GM19043 (cell line): Measurements from ENCODE around the gene SNTB2.
"Not testable (repeated sequence)": the region's sequence is repeated elsewhere in the genome, so short reads cannot be mapped to it uniquely, and the experiment has no call there.

Experiments used
- ATAC-seq: cut with Tn5 transposase; IDR thresholded peaks from one replicate; pipeline ENCODE4 v1.9.1; 2021; ENCODE audit warnings: low read depth; ENCODE audit not compliant: unreplicated experiment

The SNTB2 gene

DNA sequence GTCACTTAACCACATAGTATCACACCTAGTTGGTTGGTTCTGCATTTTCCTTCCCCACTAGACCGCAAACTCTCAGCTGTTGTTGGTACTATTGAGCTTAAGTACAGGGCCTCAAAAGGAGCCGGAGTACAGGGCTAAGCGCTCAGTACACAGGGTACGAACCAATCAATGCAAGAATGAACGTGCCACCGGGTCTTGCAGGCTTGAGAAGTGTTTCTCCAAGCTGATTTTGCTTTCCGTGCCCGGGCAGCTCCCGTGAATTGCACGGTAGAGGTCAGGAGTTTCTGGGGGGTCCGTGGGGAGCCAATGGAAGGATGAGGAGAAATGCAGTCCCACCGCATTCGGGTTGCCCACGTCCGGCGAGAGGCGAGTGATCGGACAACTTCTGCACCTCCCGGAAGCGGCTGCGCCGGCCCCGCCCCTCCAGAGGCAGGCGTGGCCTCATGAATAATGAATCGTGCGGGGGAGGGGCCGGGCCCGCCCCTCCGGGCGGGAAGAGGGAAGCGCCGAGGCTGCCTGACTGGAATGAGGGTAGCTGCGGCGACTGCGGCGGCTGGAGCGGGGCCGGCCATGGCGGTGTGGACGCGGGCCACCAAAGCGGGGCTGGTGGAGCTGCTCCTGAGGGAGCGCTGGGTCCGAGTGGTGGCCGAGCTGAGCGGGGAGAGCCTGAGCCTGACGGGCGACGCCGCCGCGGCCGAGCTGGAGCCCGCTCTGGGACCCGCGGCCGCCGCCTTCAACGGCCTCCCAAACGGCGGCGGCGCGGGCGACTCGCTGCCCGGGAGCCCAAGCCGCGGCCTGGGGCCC, at the start of gene SNTB2:
SNTB2 (plus strand) TSS at position 523 of the 804 bp plus-strand sequence; CDS start at position 526, 3 bp downstream.
- peak; percentile 79 for ATAC-seq

DNA sequence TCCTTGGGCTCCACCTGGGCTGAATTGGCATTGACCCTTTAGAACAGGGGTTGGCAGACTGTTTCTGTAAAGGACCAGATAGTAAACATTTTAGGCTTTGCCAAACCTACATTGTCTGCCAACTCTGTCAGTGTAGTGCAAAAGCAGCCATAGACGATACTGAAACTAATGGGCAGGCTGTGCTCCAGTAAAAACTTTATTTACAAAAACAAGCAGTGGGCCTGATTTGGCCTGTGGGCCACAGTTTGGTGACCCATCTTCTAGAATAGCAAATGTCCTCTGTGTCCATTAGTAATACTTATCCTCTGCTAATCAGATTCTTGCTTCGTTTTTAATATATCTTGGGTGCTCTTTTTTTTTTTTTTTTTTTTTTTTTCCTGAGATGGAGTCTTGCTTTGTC, 48.4 kb upstream of the SNTB2 start:
- no peak for ATAC-seq

DNA sequence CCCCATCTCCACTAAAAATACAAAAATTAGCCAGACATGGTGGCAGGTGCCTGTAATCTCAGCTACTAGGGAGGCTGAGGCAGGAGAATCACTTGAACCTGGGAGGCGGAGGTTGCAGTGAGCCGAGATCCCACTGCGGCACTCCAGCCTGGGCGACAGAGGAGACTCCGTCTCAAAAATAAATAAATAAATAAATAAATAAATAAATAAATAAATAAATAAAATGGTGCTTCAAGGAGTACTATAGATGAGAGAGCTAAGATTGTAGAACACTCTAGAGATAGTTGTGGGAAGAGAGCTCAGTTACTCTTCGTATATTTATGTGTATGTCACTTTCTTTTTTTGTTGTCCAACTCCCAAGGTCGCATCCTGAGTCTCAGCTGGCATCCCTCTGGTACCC, 47.5 kb upstream of the SNTB2 start:
- not testable (repeated sequence) for ATAC-seq

DNA sequence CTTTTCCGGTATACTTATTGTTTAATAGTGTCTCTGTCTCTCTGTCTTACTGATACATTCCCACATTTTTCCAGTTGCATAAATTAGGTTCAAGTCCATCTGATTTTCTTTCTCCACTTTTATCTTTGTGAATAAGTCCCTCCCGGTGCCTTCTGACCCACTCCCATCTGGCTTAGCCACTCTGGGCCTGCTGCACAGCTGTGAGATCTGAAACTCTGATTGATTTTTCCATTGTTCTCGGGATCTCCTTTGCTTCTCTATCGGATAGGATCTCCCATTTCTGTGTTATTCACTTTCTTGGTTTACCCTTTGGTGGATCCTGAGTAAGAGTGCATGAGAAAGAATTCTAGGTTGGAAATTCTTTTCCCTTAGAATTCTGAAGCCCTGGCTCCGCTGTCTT, 46.0 kb upstream of the SNTB2 start:
- ATAC-seq, result no peak

DNA sequence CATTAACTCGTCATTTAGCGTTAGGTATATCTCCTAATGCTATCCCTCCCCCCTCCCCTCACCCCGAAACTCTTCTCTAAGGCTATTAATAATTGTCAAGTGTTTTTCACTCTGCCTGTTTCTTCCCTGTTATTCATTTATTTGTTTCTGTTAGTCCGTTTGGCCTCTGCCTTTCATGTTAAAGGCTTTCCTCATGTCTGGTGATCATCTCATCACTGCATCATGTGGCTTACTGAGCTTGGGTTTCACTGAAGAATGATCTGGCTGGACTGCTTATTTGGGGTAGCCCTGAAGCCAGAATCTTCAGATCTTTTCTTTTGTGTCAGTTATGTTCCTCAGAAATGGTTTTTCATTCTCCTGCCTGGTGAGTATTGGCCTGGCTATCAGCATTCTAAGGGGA, 45.0 kb upstream of the SNTB2 start:
- no peak for ATAC-seq

DNA sequence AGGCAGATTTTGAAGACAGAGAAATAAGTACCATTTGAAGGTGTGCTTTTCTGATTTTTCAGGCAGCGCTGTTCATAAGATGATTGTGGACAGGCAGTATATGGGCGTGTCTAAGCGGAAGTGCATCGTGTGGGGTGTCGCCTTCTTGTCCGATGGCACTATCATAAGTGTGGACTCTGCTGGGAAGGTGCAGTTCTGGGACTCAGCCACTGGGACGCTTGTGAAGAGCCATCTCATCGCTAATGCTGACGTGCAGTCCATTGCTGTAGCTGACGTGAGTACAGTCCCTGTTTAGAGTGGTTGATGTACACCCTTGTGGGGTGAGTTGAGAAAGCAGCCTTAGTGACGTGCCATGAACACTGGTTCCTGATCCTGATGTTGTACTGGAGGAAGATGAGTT, 43.8 kb upstream of the SNTB2 start:
- no peak for ATAC-seq

DNA sequence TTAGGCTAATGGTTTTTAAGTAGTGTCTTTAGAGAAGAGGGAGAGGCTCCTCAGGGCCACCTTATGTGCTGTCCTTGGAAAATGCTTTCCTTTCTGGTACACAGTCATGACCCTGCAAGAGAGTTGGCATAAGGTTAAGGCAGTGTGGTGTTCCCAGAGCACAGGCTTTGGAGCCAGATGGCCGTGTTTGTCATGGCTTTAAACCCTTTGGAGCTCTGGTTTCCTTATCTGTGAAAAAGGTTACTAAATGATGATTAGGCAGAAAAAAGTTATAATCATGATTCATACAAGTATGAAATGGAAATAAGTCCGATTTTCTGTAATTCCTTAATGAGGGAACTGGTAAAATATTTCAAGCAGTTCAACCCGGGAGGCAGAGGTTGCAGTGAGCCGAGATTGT, 41.3 kb upstream of the SNTB2 start:
- no peak for ATAC-seq

DNA sequence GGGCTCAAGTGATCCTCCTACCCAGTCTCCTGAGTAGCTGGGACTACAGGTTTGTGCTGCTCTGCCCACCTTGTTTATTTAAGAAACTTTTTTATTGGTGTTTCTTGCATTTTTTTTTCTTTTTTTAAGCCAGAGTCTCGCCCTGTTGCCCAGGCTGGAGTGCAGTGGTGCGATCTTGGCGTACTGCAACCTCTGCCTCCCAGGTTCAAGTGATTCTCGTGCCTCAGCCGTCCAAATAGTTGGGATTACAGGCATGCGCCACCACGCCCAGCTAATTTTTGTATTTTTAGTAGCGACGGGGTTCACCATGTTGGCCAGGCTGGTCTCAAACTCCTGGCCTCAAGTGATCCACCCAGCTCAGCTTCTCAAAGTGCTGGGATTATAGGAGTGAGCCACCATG, 37.3 kb upstream of the SNTB2 start:
- not testable (repeated sequence) for ATAC-seq

DNA sequence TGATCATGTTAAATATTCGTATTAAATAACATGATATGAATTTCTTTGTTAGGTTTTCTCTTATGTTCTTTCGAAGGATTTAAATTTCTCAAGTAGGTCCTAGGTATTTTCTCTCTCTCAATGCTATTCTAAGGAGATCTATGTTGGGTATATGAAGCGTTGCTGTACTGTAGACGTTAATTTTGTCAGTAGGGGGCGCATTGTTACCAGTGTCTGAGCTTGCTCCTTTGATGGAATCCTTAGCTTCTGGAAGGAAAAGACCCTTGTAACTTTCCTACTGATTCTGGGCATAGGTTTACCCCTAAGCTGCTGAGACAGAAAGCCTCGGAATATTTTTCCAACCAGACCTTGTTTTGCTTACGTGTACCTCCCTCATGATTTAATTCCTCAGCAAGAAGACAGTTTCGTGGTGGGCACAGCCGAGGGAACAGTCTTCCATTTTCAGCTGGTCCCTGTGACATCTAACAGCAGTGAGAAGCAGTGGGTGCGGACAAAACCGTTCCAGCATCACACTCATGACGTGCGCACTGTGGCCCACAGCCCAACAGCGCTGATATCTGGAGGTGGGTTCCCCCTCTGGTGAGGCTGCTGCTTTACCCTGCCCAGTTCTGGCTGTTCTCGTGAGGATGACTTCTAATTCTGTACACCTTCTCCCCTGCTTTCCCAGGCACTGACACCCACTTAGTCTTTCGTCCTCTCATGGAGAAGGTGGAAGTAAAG, 36.7 kb upstream of the SNTB2 start:
- ATAC-seq, result no peak

DNA sequence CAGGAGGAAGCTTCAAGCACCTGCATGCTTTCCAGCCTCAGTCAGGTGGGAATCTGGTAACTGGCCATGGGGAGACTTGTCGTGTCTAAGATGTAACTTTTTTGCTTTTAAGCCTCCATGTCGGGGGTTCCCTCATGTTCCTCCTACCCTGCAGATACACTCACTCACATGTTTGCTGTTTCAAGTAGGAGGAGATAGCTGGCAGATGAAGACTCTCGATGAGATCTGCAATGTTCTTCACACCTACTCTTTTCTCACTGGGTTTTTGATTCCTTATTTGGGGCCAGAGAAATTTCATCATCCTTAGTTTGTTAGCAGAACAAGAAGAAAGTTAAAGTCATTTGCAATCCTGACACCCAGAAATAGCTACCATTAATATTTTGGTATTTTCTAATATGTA, 29.8 kb upstream of the SNTB2 start:
- ATAC-seq, result no peak

DNA sequence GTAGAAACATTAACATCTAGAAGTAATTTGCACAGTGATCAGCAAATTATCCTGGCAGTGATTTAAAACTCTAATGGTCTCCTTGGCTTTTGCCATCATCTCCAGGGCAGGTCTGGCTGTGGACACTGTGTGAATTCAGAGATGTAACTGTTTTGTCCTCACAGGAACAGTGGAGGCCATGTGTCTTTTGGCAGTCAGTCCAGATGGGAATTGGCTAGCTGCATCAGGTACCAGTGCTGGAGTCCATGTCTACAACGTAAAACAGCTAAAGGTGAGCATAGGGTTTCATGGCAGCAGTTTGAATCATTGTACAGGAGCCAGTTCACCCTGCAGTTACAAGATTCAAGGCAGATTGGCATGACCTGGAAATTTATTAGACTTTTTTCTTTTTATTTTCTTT, 26.8 kb upstream of the SNTB2 start:
- ATAC-seq, result no peak

DNA sequence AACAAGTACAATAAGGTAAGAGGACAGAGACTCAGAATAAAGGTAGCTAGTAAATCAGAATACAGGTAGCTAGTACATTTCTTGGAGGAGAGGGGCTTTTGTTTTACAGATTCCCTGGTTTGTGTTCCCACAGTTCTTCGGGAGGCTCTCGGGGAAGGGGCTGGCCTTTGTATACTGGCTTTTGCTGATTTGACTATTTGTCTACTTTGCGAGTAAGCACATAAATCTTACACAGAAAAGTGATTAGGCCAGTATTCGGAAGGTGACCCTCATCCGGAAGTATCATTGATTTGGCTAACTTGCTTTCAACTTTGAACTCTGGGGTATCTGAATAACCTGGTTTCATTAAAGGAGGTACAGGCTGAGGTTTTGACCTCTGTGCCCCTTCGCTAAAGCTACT, 21.4 kb upstream of the SNTB2 start:
- ATAC-seq, result no peak

DNA sequence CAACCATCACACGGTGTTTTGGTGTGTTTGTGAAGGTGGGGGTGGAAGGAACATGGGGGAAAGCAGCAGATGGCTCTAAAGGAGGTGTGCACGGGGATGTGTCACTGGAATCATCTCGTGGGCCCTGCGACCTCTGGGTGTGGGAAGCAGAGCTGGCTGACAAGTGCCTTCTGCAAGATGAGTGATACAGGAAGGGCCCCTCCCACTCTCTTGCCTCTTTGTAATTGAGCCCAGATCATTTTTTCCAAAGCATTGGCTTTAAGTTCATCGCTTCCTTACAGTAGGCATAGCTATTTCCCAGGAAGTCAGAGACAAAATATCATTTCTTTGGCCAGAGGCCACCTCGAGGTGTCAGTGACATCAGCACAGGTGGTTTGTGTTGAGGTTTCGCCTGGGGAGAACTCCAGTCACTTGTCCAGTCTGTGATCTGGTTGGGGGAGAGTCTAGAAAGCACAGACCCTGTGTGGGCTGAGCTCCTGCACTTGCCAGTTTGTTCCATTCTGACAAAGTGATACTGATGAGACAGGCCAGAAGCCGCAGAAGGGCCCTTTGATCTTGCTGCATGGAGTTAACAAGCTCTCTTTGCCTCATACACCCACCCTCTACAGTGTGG, 20.6 kb upstream of the SNTB2 start:
- ATAC-seq, result no peak

DNA sequence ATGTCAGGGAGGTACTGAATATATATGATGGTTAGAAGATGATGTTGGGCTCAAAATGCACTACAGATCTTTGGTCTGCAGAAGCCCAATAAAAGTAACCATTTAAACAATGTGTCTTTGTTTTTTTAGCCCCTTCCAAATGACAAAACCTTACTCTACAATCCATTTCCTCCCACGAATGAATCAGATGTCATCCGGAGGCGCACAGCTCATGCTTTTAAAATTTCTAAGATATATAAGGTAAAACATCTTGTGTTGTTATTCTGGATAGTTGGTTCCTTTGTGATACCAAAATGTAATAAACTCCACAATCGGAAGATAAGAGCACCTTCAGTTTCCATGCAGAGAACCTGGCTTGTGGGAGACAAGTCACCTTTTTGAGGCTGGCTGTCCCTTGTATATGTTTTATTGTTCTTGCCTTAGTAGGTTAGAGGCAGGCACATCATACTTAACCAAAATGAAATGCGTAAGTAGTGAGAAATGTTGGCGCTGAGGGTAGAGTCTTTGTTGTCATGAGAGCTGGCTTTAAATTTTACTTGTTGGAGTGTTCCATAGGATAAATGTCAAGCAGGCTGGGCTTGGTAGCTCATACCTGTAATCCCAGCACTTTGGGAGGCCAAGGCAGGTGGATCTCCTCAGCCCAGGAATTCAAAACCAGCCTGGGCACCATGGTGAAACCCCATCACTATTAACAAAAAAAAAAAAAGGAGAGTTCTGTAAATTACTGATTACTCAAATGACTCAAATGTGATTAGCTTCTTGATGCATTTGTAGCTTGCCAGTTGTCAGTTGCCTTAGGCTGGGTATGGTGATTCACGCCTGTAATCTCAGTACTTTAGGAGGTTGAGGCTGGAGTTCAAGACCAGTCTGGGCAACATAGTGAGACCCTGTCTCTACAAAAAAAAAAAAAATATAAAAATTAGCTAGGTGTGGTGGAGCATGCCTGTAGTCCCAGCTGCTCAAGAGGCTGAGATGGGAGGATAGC, 19.7 kb upstream of the SNTB2 start:
- ATAC-seq, result no peak

DNA sequence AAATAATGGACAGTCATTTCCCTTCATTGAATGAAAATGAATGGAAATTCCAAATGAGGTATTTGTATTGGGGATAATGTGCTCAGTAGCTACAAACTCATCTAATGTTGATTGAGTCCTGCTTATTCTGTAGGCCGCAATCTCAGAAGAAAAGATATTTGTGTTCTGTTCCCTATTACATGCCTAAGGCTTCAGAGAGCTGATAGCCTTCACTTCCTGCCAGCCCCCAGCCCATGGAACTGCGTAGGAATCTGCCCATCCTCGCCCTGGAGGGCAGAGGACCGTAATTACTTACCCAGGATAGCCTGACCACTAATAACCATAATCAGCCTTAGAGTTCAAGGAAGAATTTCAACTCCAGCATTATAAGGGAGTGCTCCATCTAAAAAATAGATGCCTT, 17.9 kb upstream of the SNTB2 start:
- ATAC-seq, result no peak

DNA sequence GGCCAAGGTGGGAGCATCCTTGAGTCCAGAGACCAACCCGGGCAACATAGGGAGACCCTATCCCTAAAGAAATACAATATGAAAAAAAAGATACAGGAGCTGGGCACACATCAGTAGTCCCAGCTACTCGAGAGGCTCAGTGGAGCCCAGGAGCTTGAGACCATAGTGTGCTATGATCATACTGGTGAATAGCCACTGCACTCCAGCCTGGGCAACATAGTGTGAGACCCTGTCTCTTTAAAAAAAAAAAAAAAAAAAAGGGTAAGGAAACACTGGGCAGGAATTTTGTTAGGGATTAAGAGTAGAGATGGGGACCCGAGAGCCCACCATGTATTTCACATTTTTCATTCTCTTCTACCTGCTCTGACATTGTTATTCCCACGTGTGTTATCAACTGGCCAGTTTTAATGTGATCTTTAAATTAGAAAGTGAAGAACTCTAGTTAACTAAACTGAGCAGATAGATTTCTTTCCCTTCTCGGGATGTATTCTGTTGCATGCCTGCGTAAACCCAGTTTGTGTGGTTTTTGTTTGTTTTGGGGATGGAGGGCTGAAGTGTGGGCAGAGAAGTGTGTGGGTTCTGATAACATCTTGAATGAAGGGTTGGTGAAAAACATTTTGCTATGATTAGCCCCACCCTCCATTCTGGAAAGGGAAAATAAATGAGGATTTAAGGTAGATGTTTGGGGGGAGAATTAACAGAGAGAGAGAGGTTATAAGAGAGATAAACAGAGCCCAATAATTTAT, 17.2 kb upstream of the SNTB2 start:
- no peak for ATAC-seq

DNA sequence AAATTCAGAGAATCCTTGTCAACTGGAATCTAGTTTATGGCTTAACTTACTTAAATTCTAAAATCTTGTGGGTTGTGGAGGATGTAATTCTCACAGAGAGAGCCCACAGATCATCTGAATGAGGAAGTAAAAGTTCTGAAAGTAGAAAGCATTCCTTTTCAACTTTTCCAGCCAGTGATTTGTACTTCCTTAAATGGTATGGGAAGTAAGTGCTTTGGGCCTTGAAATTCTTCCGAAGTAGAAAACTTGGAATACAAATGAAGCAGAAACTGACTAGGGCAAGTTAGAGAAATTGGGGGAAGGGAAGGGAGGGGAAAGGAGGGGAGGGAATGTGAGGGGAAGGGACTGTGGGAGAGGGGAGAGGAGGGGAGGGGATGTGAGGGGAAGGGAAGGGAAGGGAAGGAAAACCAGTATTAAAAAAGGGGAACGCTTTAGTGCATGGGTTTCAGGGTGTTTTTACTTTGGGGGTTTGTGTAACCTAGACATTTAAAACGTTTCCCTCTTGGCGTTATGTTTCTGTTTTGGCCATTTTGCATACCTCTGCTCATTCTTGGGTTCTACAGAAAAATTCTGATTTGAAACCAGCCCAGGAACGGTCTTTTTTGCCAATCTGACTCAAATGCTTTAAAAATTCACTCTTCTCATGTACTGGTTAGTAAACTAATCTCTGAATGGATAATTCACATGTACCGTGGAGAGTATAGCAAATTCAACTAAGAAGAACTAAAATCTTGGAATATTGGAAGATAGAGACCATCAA, 15.5 kb upstream of the SNTB2 start:
- no peak for ATAC-seq

DNA sequence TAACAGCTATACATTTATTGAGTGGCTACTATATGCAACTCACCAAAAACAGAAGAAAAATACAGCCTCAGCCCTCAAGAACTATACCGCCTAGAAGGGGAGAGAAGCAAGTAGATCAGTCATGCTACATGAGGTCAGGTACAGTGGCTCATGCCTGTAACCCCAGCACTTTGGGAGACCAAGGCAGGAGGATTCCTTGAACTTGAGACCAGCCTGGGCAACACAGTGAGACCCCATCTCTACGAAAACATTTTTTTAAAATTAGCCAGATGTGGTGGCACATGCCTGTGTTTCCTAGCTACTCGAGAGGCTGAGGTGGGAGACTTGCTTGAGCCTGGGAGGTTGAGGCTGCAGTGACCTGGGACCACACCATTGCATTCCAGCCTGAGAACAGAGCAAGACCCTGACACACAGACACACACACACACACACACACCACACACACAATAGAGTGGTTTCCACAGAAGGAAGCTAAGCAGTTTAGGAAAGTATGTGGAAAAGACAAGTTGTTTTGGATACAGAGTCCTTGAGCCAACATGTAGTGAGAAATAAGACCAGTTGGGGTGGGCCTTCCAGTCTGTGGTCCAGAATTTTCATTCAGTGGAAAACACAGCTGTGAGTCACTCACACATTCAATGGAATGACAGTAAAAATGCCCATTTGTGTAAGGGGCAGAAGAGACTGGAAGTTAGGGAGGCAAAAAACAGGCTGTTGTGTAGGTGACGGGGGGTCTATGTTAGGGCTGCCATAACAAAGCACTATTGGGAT, 10.7 kb upstream of the SNTB2 start:
- ATAC-seq, result no peak
